ENCODE results near the gene DPF3.

Gene DPF3

DNA sequence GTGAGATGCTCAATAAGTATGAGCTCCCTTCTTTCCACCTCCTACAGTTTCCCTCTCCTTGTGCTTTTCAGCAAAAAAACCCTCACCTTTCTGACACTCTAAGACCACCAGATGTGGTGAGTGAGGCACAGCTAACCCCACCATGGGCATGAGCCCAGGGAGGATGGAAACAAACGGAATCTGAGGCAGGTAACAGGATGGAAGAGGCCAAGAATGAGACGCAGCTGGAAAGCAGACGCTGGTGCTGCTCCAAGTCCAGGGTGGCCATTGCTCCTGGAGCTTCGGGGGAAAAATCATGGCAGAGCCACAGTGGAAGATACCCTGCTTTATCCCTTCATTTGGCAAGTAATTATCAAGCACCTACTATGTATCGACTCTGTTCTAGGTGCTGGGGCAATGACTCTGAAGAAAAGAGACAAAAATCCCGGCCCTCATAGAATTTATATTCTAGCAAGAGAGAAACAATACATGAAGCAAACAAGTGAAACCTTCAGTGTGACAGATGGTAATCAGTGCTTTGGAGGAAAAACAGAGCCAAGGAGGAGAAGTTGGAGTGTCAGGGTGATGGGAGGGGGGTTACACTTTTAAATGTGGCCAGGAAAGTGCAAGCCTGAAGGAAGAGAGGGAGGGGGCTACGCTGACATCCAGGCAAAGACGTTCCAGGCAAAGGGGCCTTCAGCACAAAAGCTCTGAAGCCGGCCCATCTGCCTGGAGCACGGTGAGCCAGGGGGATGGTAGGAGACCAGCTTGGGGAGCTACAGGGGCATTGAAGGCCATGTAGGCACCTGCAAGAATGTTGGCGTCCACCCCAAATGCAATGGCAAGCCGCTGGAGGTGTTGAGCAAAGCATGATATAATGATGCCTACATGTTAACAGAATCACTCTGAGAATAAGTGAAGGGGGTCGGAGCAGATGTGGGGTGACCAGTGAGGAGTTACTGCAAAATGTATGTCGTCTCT is 154.2 kb downstream of the DPF3 start:
- DNase-seq, result no peak

GRCh38 chr14:72738161-72738611 is 155.7 kb downstream of the DPF3 start:
- DNase-seq, result no peak

DNA sequence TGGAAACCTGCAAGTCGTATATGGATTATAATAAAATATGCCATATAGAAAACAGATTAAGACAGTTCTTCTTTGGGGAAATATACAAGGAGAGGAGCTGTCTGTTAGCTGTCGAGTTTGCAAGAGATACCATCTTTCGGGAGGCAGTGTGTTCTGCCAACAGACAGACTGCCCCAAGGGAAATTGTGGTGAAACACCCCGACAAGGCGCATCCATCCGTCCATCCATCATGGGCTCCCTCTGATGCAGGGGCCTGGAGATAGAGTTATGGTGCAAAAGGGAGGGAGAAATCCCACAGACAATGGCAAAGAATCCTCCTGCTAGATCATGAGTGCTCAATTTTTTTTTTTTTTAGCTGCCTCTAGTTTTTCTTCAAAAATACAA is 156.3 kb downstream of the DPF3 start:
- no peak for DNase-seq

DNA sequence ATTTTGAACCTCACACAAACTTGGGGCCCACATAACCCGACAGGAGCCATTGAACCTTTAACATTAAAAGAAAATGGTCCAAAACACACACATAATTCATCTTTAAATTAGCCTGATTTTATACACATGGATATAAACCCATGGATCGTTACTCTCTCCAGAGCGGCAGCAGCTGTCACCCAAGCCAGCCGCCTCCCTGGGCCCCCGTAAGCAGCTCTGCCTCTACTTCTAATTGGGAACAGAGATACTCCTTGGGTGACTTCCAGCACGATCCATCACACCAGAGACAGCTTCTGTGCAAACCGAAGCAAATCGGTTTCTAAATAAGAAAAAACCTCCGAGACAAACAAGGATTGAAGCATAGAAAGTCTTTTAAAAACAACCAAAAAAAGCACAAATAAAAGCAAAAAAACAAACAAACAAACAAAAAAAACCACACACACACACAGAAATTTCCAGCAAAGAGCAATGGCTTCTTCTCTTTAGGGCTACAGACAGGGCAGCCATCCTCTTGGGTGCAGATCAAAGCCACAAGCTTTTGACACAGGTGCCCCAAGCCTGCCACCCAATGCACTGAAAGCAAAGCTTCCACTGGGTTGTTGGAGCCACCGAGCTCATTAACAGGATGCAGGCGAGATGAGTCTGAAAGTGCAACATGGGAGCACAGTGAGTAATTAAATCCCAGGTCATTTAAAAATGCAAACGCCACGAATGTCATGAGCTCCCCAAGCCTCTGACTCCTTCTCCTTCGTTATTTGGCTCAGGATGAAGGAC is 156.9 kb downstream of the DPF3 start:
- no peak for DNase-seq

- no peak for DNase-seq
Measured at GRCh38 chr14:72736308-72736707, 157.6 kb downstream of the DPF3 start.

DNA sequence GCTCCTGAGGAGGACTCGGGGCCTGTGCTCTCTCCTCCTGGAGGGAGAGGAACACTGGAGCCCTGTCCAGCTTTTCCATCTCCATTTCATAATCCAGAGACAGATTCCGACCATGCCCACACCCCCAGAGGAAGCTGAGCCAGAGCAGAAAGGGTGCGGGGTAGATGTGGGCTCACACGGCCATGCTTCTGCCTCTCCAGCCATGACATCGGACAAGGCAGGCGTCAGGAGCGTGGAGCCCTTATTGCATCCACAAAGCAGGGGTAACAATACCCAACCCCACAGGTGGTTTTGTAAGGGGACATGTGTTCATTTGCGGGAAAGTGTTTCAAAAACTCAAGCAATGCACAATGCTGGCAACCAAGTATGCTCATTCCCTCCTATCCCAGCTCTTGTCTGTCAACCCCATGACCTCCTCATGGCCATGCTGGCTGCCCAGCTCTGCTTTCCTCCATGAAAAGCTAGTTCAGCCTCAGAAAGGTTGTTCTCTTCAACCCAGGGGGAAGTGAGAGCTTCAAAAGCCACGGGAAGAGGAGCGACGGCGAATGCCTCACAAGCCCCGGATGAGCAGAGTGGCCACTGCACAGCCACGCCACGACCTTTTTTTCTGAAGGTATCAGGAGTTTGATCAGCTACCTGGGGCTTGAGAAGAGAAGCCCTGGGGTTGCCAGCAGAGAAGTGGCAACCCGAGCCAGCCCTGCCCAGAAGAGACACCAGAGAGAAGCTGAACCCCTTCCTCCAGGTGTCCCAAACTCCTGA is 161.7 kb downstream of the DPF3 start:
- DNase-seq, result no peak

DNA sequence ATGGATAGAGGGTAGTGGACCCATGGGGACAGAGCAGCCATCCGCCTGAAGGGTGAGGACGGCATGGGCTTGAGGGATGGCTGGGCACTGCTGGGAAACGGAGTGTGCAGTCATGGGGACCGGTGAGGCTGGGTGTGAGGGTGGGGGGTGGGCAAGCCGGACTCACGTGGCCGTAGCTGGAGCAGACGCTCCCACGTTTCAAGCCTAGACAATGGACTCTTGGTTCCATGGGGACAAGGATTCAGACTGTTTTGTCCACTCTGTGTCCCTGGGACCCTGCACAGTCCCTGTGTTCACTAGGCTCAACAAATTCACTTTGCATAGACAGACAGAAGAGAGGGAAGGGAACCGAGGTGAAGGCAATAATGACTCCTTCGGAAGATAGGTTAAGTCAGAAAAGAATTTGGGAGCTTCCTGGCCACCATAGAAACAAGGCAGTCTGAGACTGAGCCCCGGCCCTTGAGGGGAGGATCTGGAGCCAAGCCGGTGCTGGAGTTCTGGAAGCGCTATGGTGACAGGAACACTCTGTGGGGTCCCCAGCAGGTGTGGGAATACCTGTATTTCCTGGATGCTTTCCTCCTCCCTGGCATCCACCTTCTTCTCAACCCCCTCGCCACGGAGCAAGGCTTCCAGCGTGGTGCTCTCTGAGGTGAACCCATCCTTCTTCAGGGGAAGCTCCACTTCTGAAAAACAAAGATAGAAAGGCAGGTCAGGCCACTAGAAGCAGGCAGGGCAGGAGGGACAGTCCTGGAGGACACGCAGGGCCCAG is 162.5 kb downstream of the DPF3 start:
- DNase-seq, result no peak

DNA sequence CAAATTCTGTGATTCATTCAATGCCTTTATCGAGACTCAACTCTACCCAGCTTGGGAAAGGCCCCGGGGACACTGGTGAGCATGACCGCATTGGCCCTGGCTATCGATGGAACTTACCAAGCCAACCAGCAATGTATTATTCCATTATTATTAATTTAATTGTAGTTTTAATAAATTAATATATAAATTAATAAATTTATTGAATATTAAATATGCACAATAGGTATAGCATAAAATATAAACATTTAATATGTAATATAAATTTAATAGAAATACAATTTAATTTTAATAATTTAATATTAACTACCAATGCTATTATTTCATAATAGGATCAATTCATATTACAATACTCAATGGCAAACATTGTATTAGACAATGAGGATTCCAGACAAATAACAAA is 163.4 kb downstream of the DPF3 start:
- DNase-seq, result no peak

- no peak for DNase-seq
Measured at GRCh38 chr14:72726444-72726843, 167.5 kb downstream of the DPF3 start.

GRCh38 chr14:72723858-72724530 is 169.9 kb downstream of the DPF3 start:
- no peak for DNase-seq

DNA sequence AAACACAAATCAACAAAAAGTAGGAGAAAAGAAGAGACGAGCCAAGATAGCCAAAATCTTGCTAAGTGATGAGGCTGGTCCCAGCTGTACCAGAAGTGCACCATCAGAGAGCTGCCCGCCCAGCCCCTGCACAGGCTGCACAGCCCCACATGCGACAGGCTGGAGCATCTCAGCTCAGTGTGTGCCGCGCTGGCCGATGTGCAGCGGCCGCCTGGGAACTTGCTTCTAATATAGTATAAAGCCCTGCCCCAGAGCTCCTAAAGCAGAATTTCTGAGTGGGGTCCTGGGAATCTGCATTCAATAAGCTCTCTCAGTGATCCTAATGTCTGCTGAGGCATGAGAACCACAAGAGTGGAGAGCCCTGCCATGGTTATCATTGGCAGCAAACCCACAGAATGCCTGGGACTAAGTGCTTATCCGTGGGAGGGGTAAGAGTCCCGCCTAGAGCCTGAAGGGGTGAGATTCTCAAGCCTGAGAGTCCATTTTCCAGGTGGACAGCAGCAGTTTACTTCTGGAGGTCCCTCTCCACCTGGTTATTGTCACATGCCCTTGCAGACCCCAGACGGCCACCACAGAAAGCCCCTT is 171.6 kb downstream of the DPF3 start:
- no peak for DNase-seq

DNA sequence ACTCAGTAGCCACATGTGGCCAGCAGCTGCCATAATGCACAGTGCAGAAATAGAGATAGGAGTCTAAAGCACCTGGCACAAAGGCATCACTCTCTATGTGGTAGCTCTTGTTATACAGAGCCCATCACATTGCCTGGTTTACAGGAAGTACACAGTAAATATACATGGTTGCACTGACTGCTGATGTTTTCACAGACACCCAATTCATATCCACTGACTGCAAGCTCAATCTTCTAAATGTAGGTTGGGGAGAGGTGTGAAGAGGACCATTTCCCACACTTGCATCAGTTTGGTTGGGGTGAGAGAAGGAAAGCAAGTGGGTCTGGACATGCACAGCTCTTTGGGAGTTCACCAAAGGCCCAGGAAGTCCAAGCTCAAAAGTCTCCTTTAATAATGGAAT is 172.8 kb downstream of the DPF3 start:
- DNase-seq, result no peak

GRCh38 chr14:72717220-72717619 is 176.7 kb downstream of the DPF3 start:
- DNase-seq, result no peak

- no peak for DNase-seq
Measured at GRCh38 chr14:72716476-72716875, 177.4 kb downstream of the DPF3 start.

DNA sequence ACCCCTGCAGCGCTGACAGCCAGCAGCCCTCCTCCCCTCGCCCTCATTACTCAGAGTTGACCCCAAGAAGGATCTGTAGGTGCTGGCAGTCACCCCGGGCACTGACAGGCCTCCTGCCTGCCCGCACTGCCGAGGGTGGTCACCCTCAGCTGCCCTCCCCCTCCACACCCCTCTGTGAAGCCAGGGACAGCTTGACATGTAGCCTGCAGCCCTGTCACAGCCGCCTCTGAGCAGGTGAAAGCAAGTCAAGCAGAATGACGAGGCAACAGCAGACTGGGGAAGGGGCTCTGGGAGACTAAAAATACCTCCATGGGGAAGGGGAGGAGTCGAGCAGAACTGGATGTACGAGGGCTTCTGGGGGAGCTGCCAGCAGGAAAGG is 178.1 kb downstream of the DPF3 start:
- DNase-seq, result no peak

GRCh38 chr14:72715215-72715849 is 178.6 kb downstream of the DPF3 start:
- no peak for DNase-seq

GRCh38 chr14:72714871-72715214 is 179.1 kb downstream of the DPF3 start:
- no peak for DNase-seq

DNA sequence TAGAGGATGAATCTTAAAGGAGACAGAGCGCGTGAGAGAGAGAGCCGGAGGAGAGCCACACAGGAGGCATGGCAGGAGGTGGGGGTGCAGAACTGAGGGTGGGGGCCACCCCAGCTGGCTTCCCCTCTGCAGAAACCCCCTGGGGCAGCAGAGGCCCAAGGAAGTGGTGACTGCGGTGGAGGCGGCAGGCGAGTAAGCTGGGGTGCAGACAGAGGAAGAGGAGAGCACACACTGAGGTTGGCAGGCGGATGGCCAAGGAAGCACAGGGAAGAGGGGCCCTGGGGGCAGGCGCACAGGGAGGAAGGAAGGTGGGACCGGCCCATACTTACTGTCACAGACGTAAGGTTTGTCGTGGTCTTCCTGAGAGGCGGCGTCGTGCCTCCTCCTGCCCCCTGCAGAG is 179.8 kb downstream of the DPF3 start:
- peak; percentile 45 to 50 for DNase-seq

DNA sequence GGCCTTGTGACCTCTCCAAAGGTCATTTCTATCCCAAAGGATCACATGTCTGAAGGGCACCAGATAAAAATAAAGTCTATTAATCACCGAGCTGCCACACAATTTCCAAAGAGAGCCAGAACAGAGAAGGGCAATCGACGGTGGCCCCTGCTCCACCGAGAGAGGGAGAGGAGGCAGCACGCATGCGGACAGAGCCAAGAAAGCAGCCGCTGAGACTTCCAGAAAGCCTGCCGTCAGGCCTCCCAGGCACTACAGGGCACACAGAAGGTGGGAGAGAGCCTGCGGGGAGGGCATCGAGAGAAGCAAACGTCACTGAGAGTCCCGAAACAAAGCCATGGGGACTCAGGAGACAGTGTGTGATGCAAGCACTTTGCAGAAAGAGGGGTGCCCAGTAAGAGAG is 182.0 kb downstream of the DPF3 start:
- no peak for DNase-seq

GRCh38 chr14:72709916-72710611 is 183.8 kb downstream of the DPF3 start:
- DNase-seq, result no peak
